Measurements from ENCODE around the gene TMF1. TPM values are rescaled to one million over a fixed set of nuclear protein-coding genes. Genes with fewer than 3 reads are reported as not detected.
A peak's percentile ranks its signal among the peaks of the same experiment; 100 is the strongest.

TMF1 gene, protein sequence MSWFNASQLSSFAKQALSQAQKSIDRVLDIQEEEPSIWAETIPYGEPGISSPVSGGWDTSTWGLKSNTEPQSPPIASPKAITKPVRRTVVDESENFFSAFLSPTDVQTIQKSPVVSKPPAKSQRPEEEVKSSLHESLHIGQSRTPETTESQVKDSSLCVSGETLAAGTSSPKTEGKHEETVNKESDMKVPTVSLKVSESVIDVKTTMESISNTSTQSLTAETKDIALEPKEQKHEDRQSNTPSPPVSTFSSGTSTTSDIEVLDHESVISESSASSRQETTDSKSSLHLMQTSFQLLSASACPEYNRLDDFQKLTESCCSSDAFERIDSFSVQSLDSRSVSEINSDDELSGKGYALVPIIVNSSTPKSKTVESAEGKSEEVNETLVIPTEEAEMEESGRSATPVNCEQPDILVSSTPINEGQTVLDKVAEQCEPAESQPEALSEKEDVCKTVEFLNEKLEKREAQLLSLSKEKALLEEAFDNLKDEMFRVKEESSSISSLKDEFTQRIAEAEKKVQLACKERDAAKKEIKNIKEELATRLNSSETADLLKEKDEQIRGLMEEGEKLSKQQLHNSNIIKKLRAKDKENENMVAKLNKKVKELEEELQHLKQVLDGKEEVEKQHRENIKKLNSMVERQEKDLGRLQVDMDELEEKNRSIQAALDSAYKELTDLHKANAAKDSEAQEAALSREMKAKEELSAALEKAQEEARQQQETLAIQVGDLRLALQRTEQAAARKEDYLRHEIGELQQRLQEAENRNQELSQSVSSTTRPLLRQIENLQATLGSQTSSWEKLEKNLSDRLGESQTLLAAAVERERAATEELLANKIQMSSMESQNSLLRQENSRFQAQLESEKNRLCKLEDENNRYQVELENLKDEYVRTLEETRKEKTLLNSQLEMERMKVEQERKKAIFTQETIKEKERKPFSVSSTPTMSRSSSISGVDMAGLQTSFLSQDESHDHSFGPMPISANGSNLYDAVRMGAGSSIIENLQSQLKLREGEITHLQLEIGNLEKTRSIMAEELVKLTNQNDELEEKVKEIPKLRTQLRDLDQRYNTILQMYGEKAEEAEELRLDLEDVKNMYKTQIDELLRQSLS
- total RNA-seq (2021) (12.4 and 14.2 TPM in 2 replicates), Bru-seq, nascent RNA (percentile 70 among the genes with signal in this experiment), BruChase-seq, experiment 1, labeled RNA remaining after a 2-hour chase (percentile 83 among the genes with signal in this experiment), BruChase-seq, experiment 2, labeled RNA remaining after a 6-hour chase (percentile 70 among the genes with signal in this experiment)
- long read RNA-seq, full-length matches to known transcripts: 13 of 21 reads
- long read RNA-seq, partial matches to known transcripts: 2 of 21 reads
- long read RNA-seq, other reads (novel, unspliced or antisense): 6 of 21 reads

GRCh38 chr3:69051756-69052471, at the start of gene TMF1:
TMF1 (minus strand) TSS chr3:69052333; CDS start chr3:69052086, 247 bp downstream.
- H3K4me1 ChIP-seq (ENCODE audit: insufficient read depth, low read length, poor library complexity, severe bottlenecking): no peaks in the 10 kb centered on the region
- peaks cover 23% of the 10 kb centered on the region for H3K36me3 ChIP-seq (ENCODE audit: insufficient read depth, low read length, poor library complexity, severe bottlenecking)
- H3K27me3 ChIP-seq (replicated peaks; ENCODE audit: insufficient read depth, low read depth, low read length, poor library complexity): no peaks in the 10 kb centered on the region
- peak; percentile 95 for DNase-seq (ENCODE audit: low spot score)
- TF ChIP-seq CTCF (conservative IDR thresholded peaks at IDR 0.05; ENCODE audit: low read depth, low read length) (no peak), EZH2 (IDR thresholded peaks at IDR 0.05; ENCODE audit: borderline replicate concordance, low read depth, low read length, poor library complexity, severe bottlenecking) (no peak)
- intact Hi-C loops (cut with micrococcal nuclease; ENCODE audit: unreplicated experiment): no loop called here
- peak within 1 kb of the TSS; percentile 84 for H3K27ac ChIP-seq (ENCODE audit: low read depth, low read length, poor library complexity, severe bottlenecking)
- no peaks in the 10 kb centered on the region for H3K9me3 ChIP-seq (ENCODE audit: low read depth, low read length, poor library complexity, severe bottlenecking)
- peak within 1 kb of the TSS; percentile 92 for H3K4me3 ChIP-seq (ENCODE audit: low read depth, low read length, poor library complexity, severe bottlenecking)
- ChIA-PET CTCF (no interaction called here), POLR2A (ENCODE audit: low non-redundant PET) (no interaction called here)
- BruUV-seq (replicated peaks): TSS peak; percentile 27

GRCh38 chr3:69099576-69099975, 47.4 kb upstream of the TMF1 start:
- no peak overlapping the region for H3K27ac ChIP-seq (ENCODE audit: low read depth, low read length, poor library complexity, severe bottlenecking)
- ChIA-PET POLR2A (ENCODE audit: low non-redundant PET) (no interaction called here), CTCF (interaction anchor here (0.5 kb wide), 1 partner anchor 21 kb away, joined by 3 read pairs; no protein-coding TSS in a partner anchor)
- no peaks in the 10 kb centered on the region for H3K9me3 ChIP-seq (ENCODE audit: low read depth, low read length, poor library complexity, severe bottlenecking)
- TF ChIP-seq EZH2 (IDR thresholded peaks at IDR 0.05; ENCODE audit: borderline replicate concordance, low read depth, low read length, poor library complexity, severe bottlenecking): no peak
- TF ChIP-seq CTCF (conservative IDR thresholded peaks at IDR 0.05; ENCODE audit: low read depth, low read length): no peak
- no peaks in the 10 kb centered on the region for H3K36me3 ChIP-seq (ENCODE audit: insufficient read depth, low read length, poor library complexity, severe bottlenecking)
- no peak overlapping the region for H3K4me3 ChIP-seq (ENCODE audit: low read depth, low read length, poor library complexity, severe bottlenecking)
- H3K4me1 ChIP-seq (ENCODE audit: insufficient read depth, low read length, poor library complexity, severe bottlenecking): no peaks in the 10 kb centered on the region
- no peaks in the 10 kb centered on the region for H3K27me3 ChIP-seq (replicated peaks; ENCODE audit: insufficient read depth, low read depth, low read length, poor library complexity)
- intact Hi-C loops (cut with micrococcal nuclease; ENCODE audit: unreplicated experiment): no loop called here
- no peak for DNase-seq (ENCODE audit: low spot score)
- BruUV-seq (replicated peaks): no TSS peak

All from A673 (cell line).